ENCODE measurements around the gene KCNC1. TPM values are rescaled to one million over a fixed set of nuclear protein-coding genes. Genes with fewer than 3 reads are reported as not detected.
A peak's percentile ranks its signal among the peaks of the same experiment; 100 is the strongest.

Gene KCNC1
- total and polyA plus RNA-seq, 4 donors: not detected

DNA sequence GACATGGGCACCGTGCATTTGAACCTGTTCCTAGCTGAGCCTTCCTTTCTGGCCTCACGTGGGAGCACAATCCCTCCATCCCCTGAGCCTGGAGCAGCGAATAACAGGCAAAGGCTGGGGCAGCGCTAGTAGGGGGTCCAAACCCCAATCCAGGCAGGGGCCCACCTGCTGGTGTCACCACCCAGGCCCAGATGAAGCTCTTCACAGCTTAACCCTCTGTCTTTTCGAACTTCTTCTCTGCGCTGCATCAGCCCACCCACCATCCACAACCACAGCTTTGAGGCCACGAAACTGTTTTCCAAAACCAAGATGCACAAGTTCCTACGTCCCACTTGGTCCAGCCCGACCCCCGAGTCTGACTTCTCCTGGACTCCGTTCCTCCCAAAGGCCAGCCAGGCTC lies 11.5 kb downstream of the KCNC1 start:
- Histone ChIP-seq H3K4me1 (ENCODE audit: control insufficient read depth in 1 of 2, insufficient read depth in 2 of 2, low read length in 2 of 2) (no peaks in the 10 kb centered on the region), H3K4me3 (ENCODE audit: low read length in 2 of 2) (no peak overlapping the region), H3K27me3 (ENCODE audit: control insufficient read depth in 1 of 2, insufficient read depth in 2 of 2, low read length in 1 of 2) (no peaks in the 10 kb centered on the region), H3K9me3 (ENCODE audit: control insufficient read depth, low read length) (no peaks in the 10 kb centered on the region), H3K27ac (ENCODE audit: low read depth in 1 of 2, low read length in 2 of 2) (no peak overlapping the region), H3K36me3 (ENCODE audit: control insufficient read depth in 1 of 2, insufficient read depth in 2 of 2, low read length in 1 of 2) (no peaks in the 10 kb centered on the region)
- ATAC-seq (ENCODE audit: low FRiP score) (no peak), DNase-seq (peak in 1 of 2 donors; percentile 38)
- intact Hi-C loops (cut with DNase I): no loop called here
- 84 to 86% methylated on average over 10 to 11 of the region's 11 CpGs for WGBS, 2 donors

GRCh38 chr11:17747131-17747955 lies 12.8 kb downstream of the KCNC1 start:
- Histone ChIP-seq H3K9me3 (ENCODE audit: control insufficient read depth, low read length) (no peaks in the 10 kb centered on the region), H3K4me1 (ENCODE audit: control insufficient read depth in 1 of 2, insufficient read depth in 2 of 2, low read length in 2 of 2) (no peaks in the 10 kb centered on the region), H3K36me3 (ENCODE audit: control insufficient read depth in 1 of 2, insufficient read depth in 2 of 2, low read length in 1 of 2) (no peaks in the 10 kb centered on the region), H3K4me3 (ENCODE audit: low read length in 2 of 2) (no peak overlapping the region), H3K27me3 (ENCODE audit: control insufficient read depth in 1 of 2, insufficient read depth in 2 of 2, low read length in 1 of 2) (no peaks in the 10 kb centered on the region), H3K27ac (ENCODE audit: low read depth in 1 of 2, low read length in 2 of 2) (no peak overlapping the region)
- intact Hi-C loops (cut with DNase I): no loop called here
- WGBS, 2 donors: 60 to 68% methylated on average over 17 to 19 of the region's 19 CpGs
- DNase-seq (peak in 1 of 2 donors; percentile 61), ATAC-seq (ENCODE audit: low FRiP score) (no peak)

- Histone ChIP-seq H3K27me3 (ENCODE audit: control insufficient read depth in 1 of 2, insufficient read depth in 2 of 2, low read length in 1 of 2) (no peaks in the 10 kb centered on the region), H3K9me3 (ENCODE audit: control insufficient read depth, low read length) (no peaks in the 10 kb centered on the region), H3K4me3 (ENCODE audit: low read length in 2 of 2) (no peak overlapping the region), H3K27ac (ENCODE audit: low read depth in 1 of 2, low read length in 2 of 2) (no peak overlapping the region), H3K4me1 (ENCODE audit: control insufficient read depth in 1 of 2, insufficient read depth in 2 of 2, low read length in 2 of 2) (no peaks in the 10 kb centered on the region), H3K36me3 (ENCODE audit: control insufficient read depth in 1 of 2, insufficient read depth in 2 of 2, low read length in 1 of 2) (no peaks in the 10 kb centered on the region)
- WGBS, 2 donors: 83 to 89% methylated on average over 8 of the region's 8 CpGs
- intact Hi-C loops (cut with DNase I): no loop called here
- DNase-seq: no peak
- no peak for ATAC-seq (ENCODE audit: low FRiP score)
Measured at GRCh38 chr11:17748044-17748443, 13.5 kb downstream of the KCNC1 start.

- Histone ChIP-seq H3K4me3 (ENCODE audit: low read length in 2 of 2) (no peak overlapping the region), H3K27me3 (ENCODE audit: control insufficient read depth in 1 of 2, insufficient read depth in 2 of 2, low read length in 1 of 2) (no peaks in the 10 kb centered on the region), H3K27ac (ENCODE audit: low read depth in 1 of 2, low read length in 2 of 2) (no peak overlapping the region), H3K9me3 (ENCODE audit: control insufficient read depth, low read length) (no peaks in the 10 kb centered on the region), H3K36me3 (ENCODE audit: control insufficient read depth in 1 of 2, insufficient read depth in 2 of 2, low read length in 1 of 2) (no peaks in the 10 kb centered on the region), H3K4me1 (ENCODE audit: control insufficient read depth in 1 of 2, insufficient read depth in 2 of 2, low read length in 2 of 2) (no peaks in the 10 kb centered on the region)
- ATAC-seq (ENCODE audit: low FRiP score) (no peak), DNase-seq (peak in 1 of 2 donors; percentile 55)
- 91 to 92% methylated on average over 19 of the region's 19 CpGs for WGBS, 2 donors
- intact Hi-C loops (cut with DNase I): no loop called here
Measured at GRCh38 chr11:17748761-17749721, 14.5 kb downstream of the KCNC1 start.

- Histone ChIP-seq H3K27me3 (ENCODE audit: control insufficient read depth in 1 of 2, insufficient read depth in 2 of 2, low read length in 1 of 2) (no peaks in the 10 kb centered on the region), H3K4me1 (ENCODE audit: control insufficient read depth in 1 of 2, insufficient read depth in 2 of 2, low read length in 2 of 2) (no peaks in the 10 kb centered on the region), H3K36me3 (ENCODE audit: control insufficient read depth in 1 of 2, insufficient read depth in 2 of 2, low read length in 1 of 2) (no peaks in the 10 kb centered on the region), H3K4me3 (ENCODE audit: low read length in 2 of 2) (no peak overlapping the region), H3K9me3 (ENCODE audit: control insufficient read depth, low read length) (no peaks in the 10 kb centered on the region), H3K27ac (ENCODE audit: low read depth in 1 of 2, low read length in 2 of 2) (no peak overlapping the region)
- intact Hi-C loops (cut with DNase I): no loop called here
- ATAC-seq (ENCODE audit: low FRiP score) (no peak), DNase-seq (peak in 1 of 2 donors; percentile 47)
- 49 to 59% methylated on average over 13 of the region's 13 CpGs for WGBS, 2 donors
Measured at GRCh38 chr11:17750013-17750800, 15.6 kb downstream of the KCNC1 start.

DNA sequence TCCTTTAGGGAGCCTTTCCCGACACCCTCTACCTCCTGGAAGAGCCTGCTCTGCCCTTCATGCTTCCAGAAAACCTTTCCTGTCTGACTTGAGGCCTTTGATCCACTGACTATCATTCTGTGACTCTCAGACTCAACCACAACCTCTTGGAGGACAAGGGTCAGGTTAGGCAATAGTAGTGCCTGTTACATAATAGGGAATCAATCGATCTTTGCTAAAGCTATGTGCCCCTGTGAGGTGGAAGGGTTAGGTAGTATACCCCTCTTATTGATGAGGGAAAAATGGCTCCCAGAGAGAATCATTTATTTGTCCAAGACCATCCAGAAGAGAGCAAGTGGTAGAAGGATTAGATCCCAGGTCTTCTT lies 16.2 kb downstream of the KCNC1 start:
- Histone ChIP-seq H3K27ac (ENCODE audit: low read depth in 1 of 2, low read length in 2 of 2) (no peak overlapping the region), H3K27me3 (ENCODE audit: control insufficient read depth in 1 of 2, insufficient read depth in 2 of 2, low read length in 1 of 2) (no peaks in the 10 kb centered on the region), H3K36me3 (ENCODE audit: control insufficient read depth in 1 of 2, insufficient read depth in 2 of 2, low read length in 1 of 2) (no peaks in the 10 kb centered on the region), H3K9me3 (ENCODE audit: control insufficient read depth, low read length) (no peaks in the 10 kb centered on the region), H3K4me3 (ENCODE audit: low read length in 2 of 2) (no peak overlapping the region), H3K4me1 (ENCODE audit: control insufficient read depth in 1 of 2, insufficient read depth in 2 of 2, low read length in 2 of 2) (no peaks in the 10 kb centered on the region)
- 76% methylated on average over 2 of the region's 2 CpGs for WGBS, 2 donors
- DNase-seq: no peak
- no peak for ATAC-seq (ENCODE audit: low FRiP score)
- intact Hi-C loops (cut with DNase I): no loop called here

- Histone ChIP-seq H3K4me1 (ENCODE audit: control insufficient read depth in 1 of 2, insufficient read depth in 2 of 2, low read length in 2 of 2) (no peaks in the 10 kb centered on the region), H3K4me3 (ENCODE audit: low read length in 2 of 2) (no peak overlapping the region), H3K27ac (ENCODE audit: low read depth in 1 of 2, low read length in 2 of 2) (no peak overlapping the region), H3K36me3 (ENCODE audit: control insufficient read depth in 1 of 2, insufficient read depth in 2 of 2, low read length in 1 of 2) (no peaks in the 10 kb centered on the region), H3K9me3 (ENCODE audit: control insufficient read depth, low read length) (no peaks in the 10 kb centered on the region), H3K27me3 (ENCODE audit: control insufficient read depth in 1 of 2, insufficient read depth in 2 of 2, low read length in 1 of 2) (no peaks in the 10 kb centered on the region)
- 77 to 78% methylated on average over 2 of the region's 2 CpGs for WGBS, 2 donors
- intact Hi-C loops (cut with DNase I): no loop called here
- peak in 1 of 2 donors; percentile 40 for DNase-seq
- ATAC-seq (ENCODE audit: low FRiP score): no peak
Measured at GRCh38 chr11:17751558-17751957, 17.0 kb downstream of the KCNC1 start.

GRCh38 chr11:17752144-17752543 lies 17.6 kb downstream of the KCNC1 start:
- Histone ChIP-seq H3K27me3 (ENCODE audit: control insufficient read depth in 1 of 2, insufficient read depth in 2 of 2, low read length in 1 of 2) (no peaks in the 10 kb centered on the region), H3K27ac (ENCODE audit: low read depth in 1 of 2, low read length in 2 of 2) (no peak overlapping the region), H3K4me3 (ENCODE audit: low read length in 2 of 2) (no peak overlapping the region), H3K36me3 (ENCODE audit: control insufficient read depth in 1 of 2, insufficient read depth in 2 of 2, low read length in 1 of 2) (no peaks in the 10 kb centered on the region), H3K4me1 (ENCODE audit: control insufficient read depth in 1 of 2, insufficient read depth in 2 of 2, low read length in 2 of 2) (no peaks in the 10 kb centered on the region), H3K9me3 (ENCODE audit: control insufficient read depth, low read length) (no peaks in the 10 kb centered on the region)
- peak in 1 of 2 donors; percentile 60 for DNase-seq
- no peak for ATAC-seq (ENCODE audit: low FRiP score)
- intact Hi-C loops (cut with DNase I): no loop called here
- 69 to 71% methylated on average over 7 of the region's 7 CpGs for WGBS, 2 donors
